Measurements from ENCODE around the gene ADAMTSL1. TPM values are rescaled to one million over a fixed set of nuclear protein-coding genes. Genes with fewer than 3 reads are reported as not detected.

The ADAMTSL1 gene
- total RNA-seq, 1 experiment from 2014 or later: not detected

DNA sequence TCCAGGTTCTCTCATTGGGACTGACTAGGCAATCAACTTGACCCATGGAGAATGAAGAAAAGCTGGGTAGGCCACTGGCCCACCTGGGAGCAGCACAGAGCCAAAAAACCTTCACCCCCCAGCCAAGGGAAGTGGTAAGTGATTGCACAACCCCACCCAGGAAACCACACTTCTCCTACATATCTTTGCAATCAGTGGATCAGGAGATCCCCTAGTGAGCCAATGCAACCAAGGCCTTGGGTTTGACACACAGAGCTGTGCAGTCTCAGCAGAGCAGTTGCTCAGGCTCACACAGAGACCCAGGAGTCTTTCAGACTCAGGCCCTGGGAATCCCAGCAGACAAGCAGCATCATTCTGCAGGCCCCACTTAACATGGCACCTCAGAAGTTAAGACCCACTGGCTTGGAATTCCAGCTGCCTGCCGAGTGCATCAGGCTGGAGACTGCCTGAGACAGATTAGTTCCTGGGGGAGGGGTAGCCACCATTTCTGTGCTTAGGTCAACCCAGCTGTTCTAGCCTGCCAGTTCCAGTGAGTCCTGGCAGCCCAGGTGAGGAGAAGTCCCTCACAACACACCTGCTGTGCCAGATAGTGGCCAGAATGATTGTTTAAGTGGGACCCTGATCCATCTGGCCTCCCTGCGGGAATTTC lies 422.7 kb downstream of the ADAMTSL1 start:
- Histone ChIP-seq H3K4me2 (ENCODE audit: low read length) (no peak overlapping the region), H3K36me3 (ENCODE audit: control insufficient read depth in 1 of 2, insufficient read depth in 2 of 2, low read length in 2 of 2) (no peaks in the 10 kb centered on the region), H3K9ac (ENCODE audit: low read length) (no peak overlapping the region), H3K9me2 (ENCODE audit: insufficient read depth) (no peaks in the 10 kb centered on the region), H3K9me3 (ENCODE audit: control insufficient read depth in 1 of 2, insufficient read depth in 1 of 2, low read depth in 1 of 2, low read length in 2 of 2) (peaks cover 0 to 7% of the 10 kb centered on the region in 2 experiments; a peak in 2 of 4 replicates), H3K4me3 (replicated peaks in 1 of 2; ENCODE audit: low read depth in 1 of 2, low read length in 2 of 2) (no peak overlapping the region), H2AFZ (ENCODE audit: low read depth, low read length, poor library complexity, severe bottlenecking) (no peak overlapping the region), H3K27ac (ENCODE audit: low read depth, low read length) (no peak overlapping the region), H3K4me1 (ENCODE audit: control insufficient read depth in 1 of 2, insufficient read depth in 2 of 2, low read length in 2 of 2) (no peaks in the 10 kb centered on the region), H3K79me2 (ENCODE audit: insufficient read depth, low read length) (no peaks in the 10 kb centered on the region), H3K27me3 (ENCODE audit: insufficient read depth, low read length) (no peaks in the 10 kb centered on the region), H4K20me1 (ENCODE audit: insufficient read depth) (no peaks in the 10 kb centered on the region)
- ATAC-seq (no peak), DNase-seq (ENCODE audit: low read depth, low spot score) (no peak)
- POLR2A ChIA-PET: no interaction called here
- RAD21 ChIA-PET (ENCODE audit: low non-redundant PET in 1 of 2, low total read pairs in 2 of 2, uncharacterized antibody in 2 of 2, unreplicated experiment in 2 of 2): no interaction called here
- CTCF ChIA-PET: no interaction called here
- intact Hi-C loops (cut with micrococcal nuclease): loop anchor here (10.0 kb wide), 1 partner anchor 58 kb away; no protein-coding TSS in a partner anchor
- BruUV-seq (replicated peaks): no TSS peak
- TF ChIP-seq SP1 (IDR thresholded peaks at IDR 0.05; ENCODE audit: low read depth) (no peak), FOSL1 (IDR thresholded peaks at IDR 0.05; ENCODE audit: low read depth) (no peak), CBX3 (IDR thresholded peaks at IDR 0.05; ENCODE audit: low read depth) (no peak), EZH2 (IDR thresholded peaks at IDR 0.05) (no peak), ELF1 (IDR thresholded peaks at IDR 0.05; ENCODE audit: borderline replicate concordance, low read depth) (no peak), SRF (IDR thresholded peaks at IDR 0.05; ENCODE audit: low read depth) (no peak), RAD21 (IDR thresholded peaks at IDR 0.05; ENCODE audit: low read depth) (no peak)
- TF ChIP-seq, protein P1, sequence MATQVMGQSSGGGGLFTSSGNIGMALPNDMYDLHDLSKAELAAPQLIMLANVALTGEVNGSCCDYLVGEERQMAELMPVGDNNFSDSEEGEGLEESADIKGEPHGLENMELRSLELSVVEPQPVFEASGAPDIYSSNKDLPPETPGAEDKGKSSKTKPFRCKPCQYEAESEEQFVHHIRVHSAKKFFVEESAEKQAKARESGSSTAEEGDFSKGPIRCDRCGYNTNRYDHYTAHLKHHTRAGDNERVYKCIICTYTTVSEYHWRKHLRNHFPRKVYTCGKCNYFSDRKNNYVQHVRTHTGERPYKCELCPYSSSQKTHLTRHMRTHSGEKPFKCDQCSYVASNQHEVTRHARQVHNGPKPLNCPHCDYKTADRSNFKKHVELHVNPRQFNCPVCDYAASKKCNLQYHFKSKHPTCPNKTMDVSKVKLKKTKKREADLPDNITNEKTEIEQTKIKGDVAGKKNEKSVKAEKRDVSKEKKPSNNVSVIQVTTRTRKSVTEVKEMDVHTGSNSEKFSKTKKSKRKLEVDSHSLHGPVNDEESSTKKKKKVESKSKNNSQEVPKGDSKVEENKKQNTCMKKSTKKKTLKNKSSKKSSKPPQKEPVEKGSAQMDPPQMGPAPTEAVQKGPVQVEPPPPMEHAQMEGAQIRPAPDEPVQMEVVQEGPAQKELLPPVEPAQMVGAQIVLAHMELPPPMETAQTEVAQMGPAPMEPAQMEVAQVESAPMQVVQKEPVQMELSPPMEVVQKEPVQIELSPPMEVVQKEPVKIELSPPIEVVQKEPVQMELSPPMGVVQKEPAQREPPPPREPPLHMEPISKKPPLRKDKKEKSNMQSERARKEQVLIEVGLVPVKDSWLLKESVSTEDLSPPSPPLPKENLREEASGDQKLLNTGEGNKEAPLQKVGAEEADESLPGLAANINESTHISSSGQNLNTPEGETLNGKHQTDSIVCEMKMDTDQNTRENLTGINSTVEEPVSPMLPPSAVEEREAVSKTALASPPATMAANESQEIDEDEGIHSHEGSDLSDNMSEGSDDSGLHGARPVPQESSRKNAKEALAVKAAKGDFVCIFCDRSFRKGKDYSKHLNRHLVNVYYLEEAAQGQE (IDR thresholded peaks at IDR 0.05; ENCODE audit: low read depth): no peak
